ENCODE data around the gene GLIS2.
"Not testable (repeated sequence)": the region's sequence is repeated elsewhere in the genome, so short reads cannot be mapped to it uniquely, and the experiment has no call there.

GLIS2 gene

DNA sequence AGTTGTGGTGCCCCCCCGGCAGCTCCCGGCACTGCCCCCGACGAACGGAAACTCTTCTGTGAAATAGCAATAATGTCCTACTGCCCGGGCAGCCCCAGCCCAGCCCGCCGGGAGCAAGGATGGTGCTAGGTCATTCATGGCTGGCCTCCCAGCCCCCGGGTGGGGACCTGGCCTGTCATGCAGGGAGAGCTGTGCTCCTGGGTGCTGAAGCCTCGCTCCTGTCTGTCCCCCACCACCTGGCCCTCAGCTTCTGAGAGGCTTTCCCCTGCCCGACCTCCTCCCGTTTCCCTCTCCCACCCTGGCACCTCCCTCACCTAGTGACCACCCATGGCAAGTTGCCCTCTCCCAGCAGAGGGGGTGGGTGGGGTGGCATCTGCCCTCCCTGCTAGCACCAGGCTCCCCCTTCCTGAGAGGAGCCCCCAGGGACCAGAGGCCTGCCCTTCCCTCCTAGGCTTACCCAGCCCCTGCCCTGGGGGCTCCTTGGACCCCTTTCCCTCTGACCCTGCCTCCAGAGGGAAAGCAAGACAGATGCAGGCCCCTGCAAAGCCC is 21.7 kb downstream of the GLIS2 start:
- DNase-seq: no peak

DNA sequence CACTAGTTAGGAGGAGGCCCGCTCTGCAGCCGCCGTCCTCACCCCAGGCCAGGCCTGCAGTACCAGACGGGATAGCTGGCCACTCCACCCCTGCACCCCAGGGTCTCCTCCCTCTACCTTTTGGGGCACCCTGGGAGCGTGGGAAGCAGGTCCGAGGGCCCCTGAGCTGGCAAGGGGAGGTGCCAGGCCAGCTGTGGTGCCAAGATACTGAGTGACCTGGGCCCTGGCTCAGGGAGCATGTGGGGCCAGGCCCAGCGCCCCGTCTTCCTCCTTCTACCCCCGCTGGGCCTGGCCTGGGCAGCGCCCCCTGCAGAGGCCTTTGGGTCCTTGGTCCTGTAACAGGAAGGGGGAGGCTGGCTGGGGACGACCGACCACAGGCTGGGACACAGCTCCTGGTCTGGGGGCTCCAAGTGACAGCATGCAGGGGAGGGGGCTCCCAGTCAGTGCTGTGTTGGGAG is 22.3 kb downstream of the GLIS2 start:
- no peak for DNase-seq

GRCh38 chr16:4338712-4339299 is 22.9 kb downstream of the GLIS2 start:
- DNase-seq: no peak

GRCh38 chr16:4339455-4339854 is 23.6 kb downstream of the GLIS2 start:
- no peak for DNase-seq

DNA sequence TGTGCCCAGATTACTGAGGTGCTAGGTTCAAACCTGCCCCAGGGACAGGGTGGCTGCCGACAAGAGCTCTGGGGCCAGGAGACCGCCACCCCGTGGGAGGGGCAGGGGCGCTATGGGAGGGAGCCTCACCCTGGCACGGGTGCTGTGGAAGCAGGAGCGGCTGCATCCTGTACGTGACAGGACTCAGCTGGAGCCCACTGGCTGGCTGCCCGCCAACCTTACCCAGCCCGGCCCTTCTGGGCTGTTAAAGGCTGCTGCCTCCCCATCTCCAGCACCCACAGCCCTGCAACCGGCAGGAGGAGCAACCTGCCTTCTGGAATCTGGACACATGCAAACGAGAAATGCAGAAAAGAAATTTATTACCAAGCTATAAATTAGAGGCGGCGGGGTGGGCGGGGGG is 24.0 kb downstream of the GLIS2 start:
- no peak for DNase-seq

DNA sequence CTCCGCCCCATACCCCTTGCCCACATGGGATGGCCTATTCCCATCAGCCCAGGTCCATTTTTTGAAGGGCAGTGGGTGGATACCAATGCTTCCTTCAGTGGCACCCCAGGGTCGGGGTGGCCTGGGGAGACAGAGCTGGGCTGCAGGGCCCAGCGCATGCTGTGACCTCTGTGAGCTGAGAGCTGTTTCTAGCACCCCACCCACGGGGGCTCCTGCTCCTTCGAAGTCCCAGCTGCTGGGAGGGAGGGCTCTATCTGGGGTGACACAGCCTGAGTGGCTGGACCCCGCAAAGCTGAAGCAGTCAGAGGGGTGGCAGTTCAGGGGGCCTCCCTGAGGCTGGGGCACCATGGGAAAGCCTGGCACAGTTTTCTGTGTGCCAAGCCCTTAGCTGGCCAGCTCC is 24.6 kb downstream of the GLIS2 start:
- no peak for DNase-seq

GRCh38 chr16:4341250-4341649 is 25.4 kb downstream of the GLIS2 start:
- no peak for DNase-seq

GRCh38 chr16:4342866-4343744 is 27.2 kb downstream of the GLIS2 start:
- DNase-seq: no peak

DNA sequence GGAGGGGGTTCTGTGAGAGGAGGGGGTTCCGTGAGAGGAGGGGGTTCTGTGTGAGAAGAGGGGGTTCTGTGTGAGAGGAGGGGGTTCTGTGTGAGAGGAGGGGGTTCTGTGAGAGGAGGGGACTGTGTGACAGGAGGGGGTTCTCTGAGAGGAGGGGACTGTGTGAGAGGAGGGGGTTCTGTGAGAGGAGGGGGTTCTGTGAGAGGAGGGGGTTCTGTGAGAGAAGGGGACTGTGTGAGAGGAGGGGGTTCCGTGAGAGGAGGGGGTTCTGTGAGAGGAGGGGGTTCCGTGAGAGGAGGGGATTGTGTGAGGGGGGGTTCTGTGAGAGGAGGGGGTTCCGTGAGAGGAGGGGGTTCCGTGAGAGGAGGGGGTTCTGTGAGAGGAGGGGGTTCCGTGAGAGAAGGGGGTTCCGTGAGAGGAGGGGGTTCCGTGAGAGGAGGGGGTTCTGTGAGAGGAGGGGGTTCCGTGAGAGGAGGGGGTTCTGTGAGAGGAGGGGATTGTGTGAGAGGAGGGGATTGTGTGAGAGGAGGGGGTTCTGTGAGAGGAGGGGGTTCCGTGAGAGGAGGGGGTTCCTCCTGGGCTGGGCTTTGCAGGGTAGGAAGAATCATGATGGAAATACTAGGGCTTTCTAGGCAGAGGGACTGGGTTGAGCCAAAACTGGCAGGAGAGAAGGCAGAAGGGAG is 28.6 kb downstream of the GLIS2 start:
- not testable (repeated sequence) for DNase-seq

DNA sequence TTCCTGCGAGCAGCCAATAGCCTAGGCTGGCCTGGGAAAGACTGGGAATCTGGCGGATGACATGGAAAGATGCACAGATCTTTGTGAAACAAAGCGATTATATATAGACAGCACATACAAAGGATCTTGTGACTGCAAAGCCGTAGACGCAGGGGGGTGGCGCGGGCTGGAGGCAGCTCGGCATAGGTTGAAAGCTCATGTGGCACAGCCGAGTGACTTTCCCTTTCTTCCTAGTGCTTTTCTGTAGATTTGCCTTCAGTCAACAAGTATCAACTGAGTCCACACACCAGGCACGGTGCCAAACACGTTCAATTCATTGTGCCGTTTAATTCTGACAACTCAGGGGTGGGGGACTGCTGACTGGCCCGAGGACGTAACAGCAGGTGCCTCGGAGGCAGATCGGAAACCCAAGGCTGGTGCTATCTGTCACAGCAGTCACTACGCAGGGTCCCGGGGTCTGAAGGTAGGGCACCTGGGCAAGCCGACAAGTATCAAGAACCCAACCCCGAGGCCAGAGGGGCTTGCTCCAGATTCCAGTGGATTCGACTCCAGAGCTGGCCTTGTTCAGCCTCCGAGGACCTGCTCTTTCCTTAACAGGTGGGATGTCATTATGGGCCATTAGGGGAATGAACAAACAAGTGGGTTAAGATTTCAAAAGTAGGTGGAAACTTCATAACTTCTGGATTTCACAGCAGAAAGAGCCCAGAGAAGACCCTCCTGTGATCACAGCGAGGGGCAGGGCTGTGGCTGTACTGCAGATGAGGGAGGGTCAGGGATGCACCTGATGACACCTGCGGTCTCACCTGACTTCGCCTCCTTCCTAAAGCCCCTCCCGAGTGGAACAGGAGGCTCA is 29.3 kb downstream of the GLIS2 start:
- DNase-seq: peak; percentile 61

GRCh38 chr16:4345836-4346781 is 30.2 kb downstream of the GLIS2 start:
- peak; percentile 59 for DNase-seq

- DNase-seq: no peak
Observed at GRCh38 chr16:4347010-4347409, 31.1 kb downstream of the GLIS2 start.

DNA sequence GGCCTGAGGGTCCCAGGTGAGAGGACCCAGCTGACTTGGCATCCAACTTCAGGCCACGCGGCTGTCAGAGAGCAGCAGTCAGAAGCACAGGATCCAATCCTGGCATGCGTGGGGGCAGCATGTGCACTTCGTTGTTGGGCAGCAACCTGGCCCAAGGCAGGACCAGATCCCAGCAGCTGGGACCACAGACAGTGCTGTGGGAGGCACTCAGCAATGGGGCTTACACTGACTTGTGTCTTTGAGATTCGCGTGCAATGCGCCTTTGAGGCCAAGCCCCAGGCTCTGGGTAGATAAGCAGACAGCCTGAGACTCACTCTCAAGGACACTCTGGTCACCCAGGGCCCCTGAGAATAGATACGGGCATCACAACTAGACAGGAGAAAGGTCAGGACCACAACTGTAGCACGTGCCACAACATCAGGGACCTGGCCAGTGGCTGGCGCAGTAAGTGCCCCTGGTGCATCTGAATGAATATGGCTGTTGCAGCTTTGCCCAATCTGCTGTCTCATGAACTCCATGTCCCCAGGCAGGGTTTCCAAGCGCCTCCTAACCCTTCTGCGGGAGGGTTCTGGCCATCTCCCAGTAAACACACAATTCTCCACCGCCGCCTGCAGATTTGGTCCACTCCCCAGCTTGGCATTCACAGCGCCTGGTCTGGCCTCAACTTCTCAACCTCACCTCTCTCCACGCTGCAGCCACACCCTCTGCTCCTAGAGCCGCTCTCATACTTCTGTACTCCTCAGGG is 32.1 kb downstream of the GLIS2 start:
- no peak for DNase-seq

DNA sequence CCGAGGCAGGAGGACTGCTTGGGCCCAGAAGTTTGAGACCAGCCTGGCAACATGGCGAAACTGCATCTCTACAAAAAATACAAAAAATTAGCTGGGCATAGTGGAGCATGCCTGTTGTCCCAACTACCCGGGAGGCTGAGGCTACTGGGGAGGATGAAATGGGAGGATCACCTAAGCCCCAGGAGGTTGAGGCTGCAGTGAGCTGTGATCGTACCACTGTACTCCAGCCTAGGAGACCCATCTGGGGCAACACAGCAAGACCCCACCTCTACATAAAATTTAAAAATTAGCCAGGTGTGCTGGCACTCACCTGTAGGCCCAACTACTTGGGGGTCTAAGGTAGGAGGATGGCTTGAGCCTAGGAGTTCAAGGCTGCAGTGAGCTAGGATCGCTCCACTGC is 33.5 kb downstream of the GLIS2 start:
- no peak for DNase-seq

- no peak for DNase-seq
Observed at GRCh38 chr16:4350365-4350786, 34.5 kb downstream of the GLIS2 start.

DNA sequence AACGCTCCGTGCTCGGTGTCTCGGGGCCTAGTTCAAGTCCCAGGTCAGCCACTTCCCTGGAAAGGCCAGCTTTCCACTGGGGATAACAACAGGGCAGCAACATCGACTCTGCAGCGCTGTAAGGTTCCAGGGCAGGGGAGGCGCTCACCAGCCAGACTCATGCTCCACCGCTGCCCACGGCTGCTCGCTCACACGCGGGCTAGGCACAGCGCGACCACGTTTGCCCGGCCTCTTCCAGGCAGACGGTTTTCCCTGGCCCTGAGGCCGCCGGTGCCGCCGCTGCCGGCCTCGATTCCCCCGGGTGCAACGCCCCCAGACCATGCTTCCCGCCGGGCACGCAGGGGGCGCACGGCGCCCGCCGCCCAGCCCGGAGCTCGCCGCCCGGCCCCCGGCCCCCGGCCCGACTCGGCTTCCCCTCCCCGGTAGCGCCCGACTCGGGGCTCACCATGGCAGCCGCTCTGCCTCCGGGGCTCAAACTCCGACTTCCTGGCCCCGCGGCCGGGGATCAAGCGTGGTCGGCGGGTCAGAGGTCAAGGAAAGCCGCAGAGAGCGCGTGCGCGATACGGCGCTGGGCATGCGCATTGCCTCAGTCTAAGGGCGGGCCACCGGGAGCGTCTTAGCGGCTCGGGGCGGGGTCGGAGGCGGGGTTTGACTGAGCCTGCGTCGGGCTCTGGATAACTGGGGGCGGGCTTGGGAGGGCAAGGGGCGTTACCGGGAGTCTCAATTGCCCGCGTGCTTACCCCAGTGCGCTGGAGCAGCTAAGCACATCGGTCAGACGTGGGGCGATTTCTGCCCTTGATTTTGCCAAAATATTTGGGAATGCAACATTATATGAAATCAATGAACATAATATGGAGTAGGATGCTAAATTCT is 35.2 kb downstream of the GLIS2 start, which contains the start of gene PAM16:
Gene PAM16, minus strand, starts transcription at position 535 of the 873 bp plus-strand sequence. Its CDS starts 87 bp downstream, at position 448.
- DNase-seq: peak; percentile 84

DNA sequence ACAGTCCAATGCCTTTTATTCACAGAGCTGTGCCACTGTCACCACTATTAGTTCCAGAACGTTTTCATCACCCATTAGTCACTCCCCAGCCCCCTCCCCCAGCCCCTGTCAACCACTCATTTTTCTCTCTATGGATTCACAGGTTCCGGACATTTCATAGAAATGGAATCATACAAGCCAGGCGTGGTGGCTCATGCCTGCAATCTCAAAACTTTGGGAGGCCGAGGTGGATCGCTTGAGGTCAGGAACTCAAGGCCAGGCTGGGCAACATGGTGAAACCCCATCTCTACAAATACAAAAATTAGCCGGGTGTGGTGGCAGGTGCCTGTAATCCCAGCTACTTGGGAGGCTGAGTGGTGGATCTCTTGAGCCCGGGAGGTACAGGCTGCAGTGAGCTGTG is 36.0 kb downstream of the GLIS2 start:
- DNase-seq: no peak

- DNase-seq: no peak
Observed at GRCh38 chr16:4352843-4353242, 37.0 kb downstream of the GLIS2 start.

DNA sequence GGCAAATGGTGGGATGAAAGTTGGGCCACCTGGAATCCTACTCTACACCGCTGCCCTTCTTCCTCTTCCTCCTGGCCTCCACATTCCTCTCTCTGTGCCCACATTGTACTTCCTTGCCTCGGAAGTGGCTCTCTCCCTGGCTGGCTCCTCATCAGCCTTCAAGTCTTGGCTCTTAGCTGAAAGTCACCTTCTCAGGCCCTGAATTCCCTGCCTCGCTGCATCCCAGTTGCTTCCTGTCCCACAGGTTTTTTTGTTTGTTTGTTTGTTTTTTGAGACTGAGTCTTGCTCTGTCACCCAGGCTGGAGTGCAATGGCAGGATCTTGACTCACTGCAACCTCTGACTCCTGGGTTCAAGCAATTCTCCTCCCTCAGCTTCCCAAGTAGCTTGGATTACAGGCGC is 37.8 kb downstream of the GLIS2 start:
- no peak for DNase-seq

Measured in NCI-H2029 treated with DMSO at 0.1 percent for 48 hours (cell line).